GM06990 (cell line): Measurements from ENCODE around the gene HLA-G.

Source experiments
- DNase-seq: peaks from one replicate; pipeline ENCODE4 v3.0.0-alpha.2; 2011; ENCODE audit not compliant: insufficient read length; ENCODE audit errors: extremely low read depth
- H3K27me3 ChIP-seq: replicated peaks from 2 replicates; pipeline ENCODE4 v1.6.0; 2011; ENCODE audit warnings: low read length; ENCODE audit not compliant: control insufficient read depth, insufficient read depth
- H3K36me3 ChIP-seq: 2 replicates; pipeline ENCODE4 v1.5.1; 2011; ENCODE audit warnings: low read length; ENCODE audit not compliant: control insufficient read depth, insufficient read depth
- H3K4me3 ChIP-seq: replicated peaks from 2 replicates; pipeline ENCODE4 v1.5.1; 2011; ENCODE audit warnings: low read depth, mild to moderate bottlenecking, control low read depth, low read length
- TF ChIP-seq, protein P1 (sequence below): IDR thresholded peaks from 2 replicates; pipeline ENCODE4 v1.5.1; 2011; ENCODE audit warnings: low read length, control low read depth, mild to moderate bottlenecking, inconsistent platforms; ENCODE audit not compliant: insufficient read depth, poor library complexity, severe bottlenecking

The HLA-G gene

DNA sequence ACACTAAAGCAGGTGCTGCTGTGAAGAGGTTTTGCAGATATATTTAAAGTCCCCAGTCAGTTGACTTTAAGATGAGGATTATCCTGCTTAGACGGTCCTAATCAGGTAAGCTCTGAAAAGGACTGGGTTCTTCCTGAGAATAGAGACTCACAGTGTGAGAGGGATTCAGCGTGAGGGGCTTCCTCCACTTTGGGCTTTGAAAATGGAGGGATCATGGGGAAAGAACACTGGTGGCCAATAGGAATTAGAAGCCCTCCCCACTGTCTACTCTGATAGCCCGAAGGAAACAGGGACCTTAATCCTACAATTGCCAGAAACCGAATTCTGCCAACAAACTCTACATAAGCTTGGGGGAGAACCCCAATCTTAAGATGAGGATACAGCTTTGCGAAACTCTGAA, 29.7 kb upstream of the HLA-G start:
- no peaks in the 10 kb centered on the region; the same call in 1 of the 2 replicates for H3K27me3 ChIP-seq
- no peaks in the 10 kb centered on the region for H3K36me3 ChIP-seq
- DNase-seq = no peak
- H3K4me3 ChIP-seq = no peak overlapping the region
- TF ChIP-seq, protein P1, sequence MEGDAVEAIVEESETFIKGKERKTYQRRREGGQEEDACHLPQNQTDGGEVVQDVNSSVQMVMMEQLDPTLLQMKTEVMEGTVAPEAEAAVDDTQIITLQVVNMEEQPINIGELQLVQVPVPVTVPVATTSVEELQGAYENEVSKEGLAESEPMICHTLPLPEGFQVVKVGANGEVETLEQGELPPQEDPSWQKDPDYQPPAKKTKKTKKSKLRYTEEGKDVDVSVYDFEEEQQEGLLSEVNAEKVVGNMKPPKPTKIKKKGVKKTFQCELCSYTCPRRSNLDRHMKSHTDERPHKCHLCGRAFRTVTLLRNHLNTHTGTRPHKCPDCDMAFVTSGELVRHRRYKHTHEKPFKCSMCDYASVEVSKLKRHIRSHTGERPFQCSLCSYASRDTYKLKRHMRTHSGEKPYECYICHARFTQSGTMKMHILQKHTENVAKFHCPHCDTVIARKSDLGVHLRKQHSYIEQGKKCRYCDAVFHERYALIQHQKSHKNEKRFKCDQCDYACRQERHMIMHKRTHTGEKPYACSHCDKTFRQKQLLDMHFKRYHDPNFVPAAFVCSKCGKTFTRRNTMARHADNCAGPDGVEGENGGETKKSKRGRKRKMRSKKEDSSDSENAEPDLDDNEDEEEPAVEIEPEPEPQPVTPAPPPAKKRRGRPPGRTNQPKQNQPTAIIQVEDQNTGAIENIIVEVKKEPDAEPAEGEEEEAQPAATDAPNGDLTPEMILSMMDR = no peak

GRCh38 chr6:29800254-29800653, 27.4 kb upstream of the HLA-G start:
- Histone ChIP-seq H3K4me3 (no peak overlapping the region), H3K27me3 (no peaks in the 10 kb centered on the region; the same call in 1 of the 2 replicates), H3K36me3 (no peaks in the 10 kb centered on the region)
- DNase-seq = no peak
- TF ChIP-seq, protein P1 = no peak

GRCh38 chr6:29806387-29806786, 21.2 kb upstream of the HLA-G start:
- no peak for DNase-seq
- H3K4me3 ChIP-seq = no peak overlapping the region
- H3K27me3 ChIP-seq = no peaks in the 10 kb centered on the region; the same call in 1 of the 2 replicates
- no peaks in the 10 kb centered on the region for H3K36me3 ChIP-seq
- TF ChIP-seq, protein P1 = no peak

- no peak for DNase-seq
- no peaks in the 10 kb centered on the region; the same call in 1 of the 2 replicates for H3K27me3 ChIP-seq
- TF ChIP-seq, protein P1 = no peak
- H3K36me3 ChIP-seq = no peaks in the 10 kb centered on the region
- no peak overlapping the region for H3K4me3 ChIP-seq
Measured at GRCh38 chr6:29809249-29809648, 18.4 kb upstream of the HLA-G start.

DNA sequence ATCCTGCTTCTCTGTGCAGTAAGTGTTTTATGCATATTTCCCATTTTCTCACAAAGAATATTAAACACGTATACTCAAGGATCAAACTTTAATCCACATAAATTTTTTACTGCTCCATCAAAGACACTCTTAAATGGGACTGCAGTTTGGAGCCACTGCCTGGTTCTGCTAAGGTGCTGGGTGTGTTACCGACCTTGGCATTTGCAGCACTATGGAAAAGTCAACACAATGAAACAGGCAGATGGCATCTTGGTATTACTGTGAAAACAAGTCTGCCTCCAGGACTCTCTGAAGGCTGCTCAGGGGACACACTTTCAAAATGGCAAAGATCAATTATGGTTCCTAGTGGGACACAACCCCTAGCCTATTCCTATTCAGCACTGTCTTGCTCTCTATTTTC, 17.3 kb upstream of the HLA-G start:
- Histone ChIP-seq H3K27me3 (no peaks in the 10 kb centered on the region; the same call in 1 of the 2 replicates), H3K36me3 (no peaks in the 10 kb centered on the region), H3K4me3 (no peak overlapping the region)
- no peak for DNase-seq
- TF ChIP-seq, protein P1 = no peak

- H3K27me3 ChIP-seq = no peaks in the 10 kb centered on the region; the same call in 1 of the 2 replicates
- TF ChIP-seq, protein P1 = no peak
- no peak for DNase-seq
- H3K4me3 ChIP-seq = no peak overlapping the region
- no peaks in the 10 kb centered on the region for H3K36me3 ChIP-seq
Measured at GRCh38 chr6:29811377-29811776, 16.2 kb upstream of the HLA-G start.
